Fibroblast of skin of back (primary cell): ENCODE results near the gene CGB1.
"Not testable (repeated sequence)": the region's sequence is repeated elsewhere in the genome, so short reads cannot be mapped to it uniquely, and the experiment has no call there.

Source experiments
- DNase-seq: peaks from one replicate; pipeline ENCODE4 v3.0.0-alpha.2; 2013

Gene CGB1

DNA sequence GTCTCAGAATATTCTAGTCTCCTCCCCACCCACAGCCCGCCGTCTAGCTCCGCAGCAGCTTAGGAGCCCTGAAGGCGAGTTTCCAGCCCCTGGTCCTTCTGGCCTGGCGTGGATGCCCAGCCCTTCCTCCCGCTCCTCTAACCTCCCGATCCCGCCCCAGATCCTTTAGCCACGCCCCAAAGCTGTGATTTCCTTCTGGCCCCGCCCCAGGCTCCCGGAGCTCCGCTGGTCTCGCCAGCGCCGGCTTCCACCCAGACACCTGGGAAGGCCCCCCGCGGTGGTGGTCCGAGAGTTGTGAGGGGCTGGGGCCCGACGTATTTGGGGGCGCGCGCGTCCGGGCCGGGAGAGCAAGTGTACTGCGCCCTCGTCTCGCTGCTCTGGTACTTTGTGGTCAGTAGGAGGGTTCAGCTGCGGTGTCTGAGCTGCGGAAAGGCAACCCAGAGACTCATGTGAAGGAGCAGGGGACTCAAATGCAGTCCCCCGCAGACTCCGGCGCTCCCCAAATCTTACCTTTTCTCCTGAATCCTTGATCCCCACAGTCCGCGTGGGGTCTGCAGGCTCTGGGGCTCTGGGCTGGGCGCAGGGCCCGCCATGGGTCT lies 21.0 kb upstream of the CGB1 start, which contains the start of gene CGB7:
TSS of gene CGB7 (minus strand) at position 114 of the 599 bp plus-strand sequence. CDS start 2,374 bp downstream, outside the sequence.
- peak; percentile 72 for DNase-seq

DNA sequence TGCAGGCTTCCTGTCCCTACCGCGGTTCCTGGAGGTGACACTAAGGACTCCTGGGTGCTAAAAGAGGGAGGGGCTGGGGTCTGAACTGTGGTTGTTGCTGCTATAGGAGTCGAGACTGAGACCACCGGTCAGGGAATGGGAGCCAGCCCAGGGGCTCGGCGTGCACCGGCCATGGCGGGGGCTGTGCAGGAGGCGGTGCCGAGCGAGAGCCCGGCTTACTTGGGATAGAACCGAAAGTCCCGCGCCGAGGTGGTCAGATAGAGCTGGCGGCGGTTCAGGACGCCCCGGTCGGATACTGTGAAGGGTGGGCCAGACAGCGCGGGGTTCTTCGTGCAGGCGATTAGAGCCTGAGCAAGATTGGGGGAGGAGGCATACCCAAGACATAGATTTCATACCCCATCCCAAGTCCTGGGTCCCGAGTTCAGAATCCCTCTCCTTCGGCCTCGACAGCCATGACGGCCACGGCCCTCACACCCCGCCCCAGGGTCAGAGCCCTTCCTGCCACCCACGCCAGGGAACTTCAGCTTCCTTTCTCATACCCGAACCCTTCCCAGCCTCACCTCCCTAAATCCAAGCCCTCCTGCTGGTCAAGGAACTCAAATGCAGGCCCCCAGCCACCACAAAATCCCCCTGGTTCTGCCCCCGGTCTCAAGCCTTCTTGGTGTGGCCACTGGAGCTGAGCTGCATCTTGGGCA lies 20.4 kb upstream of the CGB1 start:
- not testable (repeated sequence) for DNase-seq

DNA sequence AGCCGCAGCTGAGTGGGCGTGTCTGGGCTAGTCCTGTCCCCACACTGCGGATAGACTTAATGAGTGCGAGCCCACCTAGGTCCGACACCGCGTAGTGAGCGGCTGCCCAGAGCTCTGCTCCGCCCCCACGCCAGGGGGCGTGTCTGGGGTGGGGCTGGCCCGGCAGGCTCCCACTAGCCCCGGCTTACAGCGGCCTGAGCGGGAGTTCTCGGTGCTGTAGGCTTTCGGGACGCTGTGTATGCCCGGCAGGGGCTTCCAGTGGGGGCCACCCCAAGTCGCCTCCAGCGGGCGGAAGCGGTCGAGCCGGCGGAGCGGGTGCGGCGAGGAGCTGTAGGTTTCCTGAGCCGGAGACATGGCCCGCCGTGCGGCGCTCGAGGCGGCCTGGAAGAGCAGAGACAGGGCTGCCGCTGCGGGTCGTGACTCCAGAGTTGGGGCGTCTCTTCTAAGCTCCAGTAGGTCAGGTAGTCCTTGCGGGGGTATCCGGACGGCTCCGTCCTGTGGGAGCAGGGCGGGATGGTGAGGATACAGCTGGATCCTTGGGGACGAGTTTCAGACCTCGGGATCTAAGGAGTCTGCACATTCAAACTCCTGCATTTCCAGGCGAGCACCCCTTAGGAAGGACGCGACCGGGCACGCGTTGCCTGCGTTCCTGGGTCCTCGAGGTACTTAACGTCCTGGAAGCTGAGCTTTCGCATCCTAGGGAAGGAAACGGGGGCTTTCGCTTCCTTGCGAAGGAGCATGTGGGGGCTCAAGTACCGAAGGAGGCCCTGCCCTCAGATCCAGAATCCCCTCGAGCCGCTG lies 19.6 kb upstream of the CGB1 start:
- peak; percentile 60 for DNase-seq

DNA sequence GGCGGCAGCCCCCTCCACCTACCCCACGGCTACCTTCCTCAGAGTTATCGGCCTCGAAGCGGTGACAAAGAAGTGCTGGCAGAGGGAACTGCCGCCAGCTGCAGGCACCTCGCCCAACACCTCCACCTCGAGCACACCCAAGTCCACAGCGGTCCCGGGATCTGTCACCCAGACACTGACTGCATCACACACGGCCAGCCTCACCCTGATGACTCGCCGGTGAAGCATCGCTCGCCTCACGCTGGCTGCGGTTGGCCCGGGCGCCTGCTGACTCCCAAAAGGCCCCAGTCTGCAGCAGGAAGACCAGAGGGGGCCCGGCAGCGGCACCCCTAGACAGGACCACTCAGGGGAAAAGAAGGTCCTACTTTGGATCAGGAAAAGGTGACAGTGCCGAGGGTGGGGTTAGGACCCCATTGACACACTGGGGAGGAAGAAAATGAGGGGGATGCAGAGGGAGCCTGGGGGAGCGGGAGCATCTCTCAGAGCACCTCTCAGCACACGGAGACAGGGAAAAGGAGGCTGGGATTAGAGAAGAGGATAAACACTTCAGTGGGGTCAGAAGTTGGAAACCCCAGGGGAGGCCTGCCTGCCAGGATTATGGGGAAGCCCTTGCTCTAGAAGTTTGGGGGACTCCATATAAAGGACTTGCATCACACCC lies 13.8 kb upstream of the CGB1 start:
- peak; percentile 81 for DNase-seq

DNA sequence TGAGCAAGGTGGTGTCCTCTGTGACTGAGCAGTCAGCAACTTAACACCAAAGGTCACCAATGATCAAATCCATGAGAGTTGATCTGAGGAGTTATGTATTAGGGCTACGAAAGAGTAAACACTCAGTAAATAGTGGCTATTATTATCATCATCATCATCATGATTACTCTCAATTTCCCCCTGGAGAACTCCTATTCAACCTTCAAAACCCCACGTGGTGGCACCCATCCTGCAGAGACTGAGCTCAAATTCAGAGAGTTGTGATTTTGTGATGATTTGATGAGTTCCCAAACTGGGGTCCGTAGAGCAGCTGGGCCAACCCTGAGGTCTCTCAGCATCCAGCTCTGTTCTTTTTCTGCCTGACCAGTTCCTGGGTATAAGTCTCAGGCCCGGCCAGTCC lies 13.1 kb upstream of the CGB1 start:
- DNase-seq = not testable (repeated sequence)

DNA sequence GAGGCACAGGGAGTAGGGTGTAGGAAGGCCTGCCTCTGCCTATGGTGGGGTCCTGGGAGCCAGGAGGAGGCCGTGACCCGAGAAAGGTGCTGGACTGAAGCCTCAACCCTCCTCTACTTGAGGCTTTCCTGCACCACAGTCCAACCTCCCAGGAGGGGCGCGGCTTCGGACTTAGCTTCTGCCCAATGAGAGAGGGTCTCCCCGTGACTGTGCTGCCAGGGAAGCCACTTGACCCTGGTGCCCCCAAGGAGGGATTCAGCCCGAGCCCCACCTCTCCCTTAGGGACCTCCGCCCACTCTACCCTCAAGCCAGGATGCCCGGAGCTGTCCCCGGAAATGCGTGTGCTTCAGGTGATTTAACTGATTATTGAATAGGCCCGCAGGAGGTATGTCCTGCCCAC lies 12.3 kb upstream of the CGB1 start, which contains the start of gene CGB8:
TSS of gene CGB8 (minus strand) at position 101 of the 400 bp plus-strand sequence. CDS start 372 bp downstream, outside the sequence.
- DNase-seq = not testable (repeated sequence)

DNA sequence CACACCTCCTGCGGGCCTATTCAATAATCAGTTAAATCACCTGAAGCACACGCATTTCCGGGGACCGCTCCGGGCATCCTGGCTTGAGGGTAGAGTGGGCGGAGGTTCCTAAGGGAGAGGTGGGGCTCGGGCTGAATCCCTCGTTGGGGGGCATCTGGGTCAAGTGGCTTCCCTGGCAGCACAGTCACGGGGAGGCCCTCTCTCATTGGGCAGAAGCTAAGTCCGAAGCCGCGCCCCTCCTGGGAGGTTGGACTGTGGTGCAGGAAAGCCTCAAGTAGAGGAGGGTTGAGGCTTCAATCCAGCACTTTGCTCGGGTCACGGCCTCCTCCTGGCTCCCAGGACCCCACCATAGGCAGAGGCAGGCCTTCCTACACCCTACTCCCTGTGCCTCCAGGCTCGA lies 6.9 kb upstream of the CGB1 start, which contains the start of gene CGB5:
TSS of gene CGB5 (plus strand) at position 301 of the 400 bp plus-strand sequence. CDS start 362 bp downstream, outside the sequence.
- DNase-seq = not testable (repeated sequence)

DNA sequence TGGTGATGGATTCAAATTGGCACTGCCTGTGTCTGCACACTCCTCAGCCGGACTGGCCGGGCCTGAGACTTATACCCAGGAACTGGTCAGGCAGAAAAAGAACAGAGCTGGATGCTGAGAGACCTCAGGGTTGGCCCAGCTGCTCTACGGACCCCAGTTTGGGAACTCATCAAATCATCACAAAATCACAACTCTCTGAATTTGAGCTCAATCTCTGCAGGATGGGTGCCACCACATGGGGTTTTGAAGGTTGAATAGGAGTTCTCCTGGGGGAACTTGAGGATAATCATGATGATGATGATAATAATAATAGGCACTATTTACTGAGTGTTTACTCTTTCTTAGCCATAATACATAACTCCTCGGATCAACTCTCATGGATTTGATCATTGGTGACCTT lies 6.0 kb upstream of the CGB1 start:
- not testable (repeated sequence) for DNase-seq

DNA sequence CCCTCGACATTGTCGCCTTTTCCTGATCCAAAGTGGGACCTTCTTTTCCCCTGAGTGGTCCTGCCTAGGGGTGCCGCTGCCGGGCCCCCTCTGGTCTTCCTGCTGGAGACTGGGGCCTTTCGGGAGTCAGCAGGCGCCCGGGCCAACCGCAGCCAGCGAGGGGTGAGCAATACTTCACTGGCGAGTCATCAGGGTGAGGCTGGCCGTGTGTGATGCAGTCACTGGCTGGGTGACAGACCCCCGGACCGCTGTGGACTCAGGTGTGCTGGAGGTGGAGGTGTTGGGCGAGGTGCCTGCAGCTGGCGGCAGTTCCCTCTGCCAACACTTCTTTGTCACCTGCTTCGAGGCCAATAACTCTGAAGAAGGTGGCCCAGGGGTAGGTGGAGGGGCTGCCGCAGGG lies 5.5 kb upstream of the CGB1 start:
- DNase-seq = no peak

DNA sequence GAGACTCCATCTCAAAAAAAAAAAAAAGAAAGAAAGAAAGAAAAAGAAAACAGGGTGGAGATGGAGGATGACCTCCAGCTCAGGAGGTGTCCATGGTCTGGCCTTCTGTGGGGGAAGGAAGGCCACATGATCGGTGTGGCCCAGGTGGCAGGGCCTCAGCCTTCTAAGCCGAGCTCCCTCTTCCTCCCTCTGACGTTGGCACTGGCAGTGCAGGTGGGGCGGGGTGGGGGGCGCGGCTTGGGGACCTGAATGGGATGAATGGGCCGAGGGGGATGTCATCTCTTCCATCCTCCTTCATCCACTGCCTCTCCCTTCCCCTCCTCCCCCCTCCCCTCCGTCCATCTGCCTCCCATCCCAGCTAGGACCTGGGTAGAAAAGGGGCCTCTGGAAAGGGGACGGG lies 3.0 kb upstream of the CGB1 start:
- DNase-seq = not testable (repeated sequence)

DNA sequence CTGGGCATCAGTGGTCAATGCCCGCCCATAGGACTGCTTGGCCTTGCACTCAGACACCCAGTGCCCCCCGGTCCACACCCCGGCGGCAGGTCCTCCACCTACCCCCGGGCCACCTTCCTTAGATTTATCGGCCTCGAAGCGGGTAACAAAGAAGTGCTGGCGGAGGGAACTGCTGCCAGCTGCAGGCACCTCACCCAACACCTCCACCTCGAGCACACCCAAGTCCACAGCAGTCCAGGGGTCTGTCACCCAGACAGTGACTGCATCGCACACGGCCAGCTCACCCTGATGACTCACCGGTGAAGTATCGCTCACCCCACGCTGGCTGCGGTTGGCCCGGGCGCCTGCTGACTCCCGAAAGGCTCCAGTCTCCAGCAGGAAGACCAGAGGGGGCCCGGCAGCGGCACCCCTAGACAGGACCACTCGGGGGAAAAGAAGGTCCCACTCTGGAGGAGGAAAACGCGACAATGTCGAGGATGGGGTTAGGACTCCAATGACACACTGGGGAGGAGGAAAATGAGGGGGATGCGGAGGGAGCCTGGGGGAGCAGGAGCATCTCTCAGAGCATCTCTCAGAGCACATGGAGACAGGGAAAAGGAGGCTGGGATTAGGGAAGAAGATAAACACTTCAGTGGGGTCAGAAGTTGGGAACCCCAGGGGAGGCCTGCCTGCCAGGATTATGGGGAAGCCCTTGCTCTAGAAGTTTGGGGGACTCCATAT lies 2.0 kb upstream of the CGB1 start:
- peak; percentile 89 for DNase-seq

DNA sequence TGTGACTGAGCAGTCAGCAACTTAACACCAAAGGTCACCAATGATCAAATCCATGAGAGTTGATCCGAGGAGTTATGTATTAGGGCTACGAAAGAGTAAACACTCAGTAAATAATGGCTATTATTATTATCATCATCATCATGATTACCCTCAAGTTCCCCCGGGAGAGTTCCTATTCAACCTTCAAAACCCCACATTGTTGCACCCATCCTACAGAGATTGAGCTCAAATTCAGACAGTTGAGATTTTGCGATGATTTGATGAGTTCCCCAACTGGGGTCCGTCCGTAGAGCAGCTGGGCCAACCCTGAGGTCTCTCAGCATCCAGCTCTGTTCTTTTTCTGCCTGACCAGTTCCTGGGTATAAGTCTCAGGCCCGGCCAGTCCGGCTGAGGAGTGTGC lies 1.4 kb upstream of the CGB1 start:
- not testable (repeated sequence) for DNase-seq

DNA sequence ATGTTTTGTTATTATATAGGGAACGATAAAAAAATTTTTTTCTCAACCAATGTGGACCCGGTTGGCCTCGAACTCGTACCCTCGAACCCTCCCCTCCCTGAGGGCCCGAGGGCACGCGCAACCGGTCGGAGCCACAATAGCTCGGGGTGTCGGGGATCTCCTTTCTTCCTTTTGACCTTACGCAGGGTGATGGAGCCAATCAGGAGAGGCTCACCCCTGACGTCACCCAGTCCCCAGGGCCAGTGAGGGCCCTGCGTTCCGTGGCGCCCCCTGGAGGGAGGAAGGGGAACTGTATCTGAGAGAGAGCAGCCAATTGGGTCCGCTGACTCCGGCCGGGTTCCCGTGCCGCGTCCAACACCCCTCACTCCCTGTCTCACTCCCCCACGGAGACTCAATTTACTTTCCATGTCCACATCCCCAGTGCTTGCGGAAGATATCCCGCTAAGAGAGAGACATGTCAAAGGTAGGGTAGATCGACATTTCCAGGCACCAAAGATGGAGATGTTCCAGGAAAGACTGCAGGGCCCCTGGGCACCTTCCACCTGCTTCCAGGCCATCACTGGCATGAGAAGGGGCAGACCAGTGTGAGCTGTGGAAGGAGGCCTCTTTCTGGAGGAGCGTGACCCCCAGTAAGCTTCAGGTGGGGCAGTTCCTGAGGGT lies 4.9 kb downstream of the CGB1 start, which contains the start of gene CGB2:
TSS of gene CGB2 (plus strand) at position 249 of the 660 bp plus-strand sequence. CDS start at position 455, 206 bp downstream.
- DNase-seq = not testable (repeated sequence)

DNA sequence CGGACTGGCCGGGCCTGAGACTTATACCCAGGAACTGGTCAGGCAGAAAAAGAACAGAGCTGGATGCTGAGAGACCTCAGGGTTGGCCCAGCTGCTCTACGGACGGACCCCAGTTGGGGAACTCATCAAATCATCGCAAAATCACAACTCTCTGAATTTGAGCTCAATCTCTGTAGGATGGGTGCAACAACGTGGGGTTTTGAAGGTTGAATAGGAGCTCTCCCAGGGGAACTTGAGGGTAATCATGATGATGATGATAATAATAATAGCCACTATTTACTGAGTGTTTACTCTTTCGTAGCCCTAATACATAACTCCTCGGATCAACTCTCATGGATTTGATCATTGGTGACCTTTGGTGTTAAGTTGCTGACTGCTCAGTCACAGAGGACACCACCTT lies 6.4 kb downstream of the CGB1 start:
- not testable (repeated sequence) for DNase-seq

DNA sequence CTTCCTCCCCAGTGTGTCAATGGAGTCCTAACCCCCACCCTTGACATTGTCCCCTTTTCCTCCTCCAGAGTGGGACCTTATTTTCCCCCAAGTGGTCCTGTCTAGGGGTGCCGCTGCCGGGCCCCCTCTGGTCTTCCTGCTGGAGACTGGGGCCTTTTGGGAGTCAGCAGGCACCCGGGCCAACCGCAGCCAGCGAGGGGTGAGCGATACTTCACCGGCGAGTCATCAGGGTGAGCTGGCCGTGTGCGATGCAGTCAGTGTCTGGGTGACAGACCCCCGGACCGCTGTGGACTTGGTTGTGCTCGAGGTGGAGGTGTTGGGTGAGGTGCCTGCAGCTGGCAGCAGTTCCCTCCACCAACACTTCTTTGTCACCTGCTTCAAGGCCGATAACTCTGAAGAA lies 6.9 kb downstream of the CGB1 start:
- DNase-seq = peak; percentile 72

DNA sequence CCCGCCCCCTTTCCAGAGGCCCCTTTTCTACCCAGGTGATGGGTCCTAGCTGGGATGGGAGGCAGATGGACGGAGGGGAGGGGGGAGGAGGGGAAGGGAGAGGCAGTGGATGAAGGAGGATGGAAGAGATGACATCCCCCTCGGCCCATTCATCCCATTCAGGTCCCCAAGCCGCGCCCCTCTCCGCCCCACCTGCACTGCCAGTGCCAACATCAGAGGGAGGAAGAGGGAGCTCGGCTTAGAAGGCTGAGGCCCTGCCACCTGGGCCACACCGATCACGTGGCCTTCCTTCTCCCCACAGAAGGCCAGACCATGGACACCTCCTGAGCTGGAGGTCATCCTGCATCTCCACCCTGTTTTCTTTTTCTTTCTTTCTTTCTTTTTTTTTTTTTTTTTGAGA lies 8.0 kb downstream of the CGB1 start:
- not testable (repeated sequence) for DNase-seq

DNA sequence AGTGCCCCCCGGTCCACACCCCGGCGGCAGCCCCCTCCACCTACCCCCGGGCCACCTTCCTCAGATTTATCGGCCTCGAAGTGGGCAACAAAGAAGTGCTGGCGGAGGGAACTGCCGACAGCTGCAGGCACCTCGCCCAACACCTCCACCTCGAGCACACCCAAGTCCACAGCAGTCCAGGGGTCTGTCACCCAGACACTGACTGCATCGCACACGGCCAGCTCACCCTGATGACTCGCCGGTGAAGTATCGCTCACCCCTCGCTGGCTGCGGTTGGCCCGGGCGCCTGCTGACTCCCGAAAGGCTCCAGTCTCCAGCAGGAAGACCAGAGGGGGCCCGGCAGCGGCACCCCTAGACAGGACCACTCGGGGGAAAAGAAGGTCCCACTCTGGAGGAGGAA lies 11.1 kb downstream of the CGB1 start:
- peak; percentile 34 for DNase-seq

DNA sequence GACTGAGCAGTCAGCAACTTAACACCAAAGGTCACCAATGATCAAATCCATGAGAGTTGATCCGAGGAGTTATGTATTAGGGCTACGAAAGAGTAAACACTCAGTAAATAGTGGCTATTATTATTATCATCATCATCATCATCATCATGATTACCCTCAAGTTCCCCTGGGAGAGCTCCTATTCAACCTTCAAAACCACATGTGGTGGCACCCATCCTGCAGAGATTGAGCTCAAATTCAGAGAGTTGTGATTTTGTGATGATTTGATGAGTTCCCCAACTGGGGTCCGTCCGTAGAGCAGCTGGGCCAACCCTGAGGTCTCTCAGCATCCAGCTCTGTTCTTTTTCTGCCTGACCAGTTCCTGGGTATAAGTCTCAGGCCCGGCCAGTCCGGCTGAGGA lies 11.6 kb downstream of the CGB1 start:
- not testable (repeated sequence) for DNase-seq

DNA sequence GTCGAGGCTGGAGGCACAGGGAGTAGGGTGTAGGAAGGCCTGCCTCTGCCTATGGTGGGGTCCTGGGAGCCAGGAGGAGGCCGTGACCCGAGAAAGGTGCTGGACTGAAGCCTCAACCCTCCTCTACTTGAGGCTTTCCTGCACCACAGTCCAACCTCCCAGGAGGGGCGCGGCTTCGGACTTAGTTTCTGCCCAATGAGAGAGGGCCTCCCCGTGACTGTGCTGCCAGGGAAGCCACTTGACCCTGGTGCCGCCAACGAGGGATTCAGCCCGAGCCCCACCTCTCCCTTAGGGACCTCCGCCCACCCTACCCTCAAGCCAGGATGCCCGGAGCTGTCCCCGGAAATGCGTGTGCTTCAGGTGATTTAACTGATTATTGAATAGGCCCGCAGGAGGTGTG lies 12.5 kb downstream of the CGB1 start, which contains the start of gene CGB3:
TSS of gene CGB3 (minus strand) at position 101 of the 400 bp plus-strand sequence. CDS start 362 bp downstream, outside the sequence.
- not testable (repeated sequence) for DNase-seq

DNA sequence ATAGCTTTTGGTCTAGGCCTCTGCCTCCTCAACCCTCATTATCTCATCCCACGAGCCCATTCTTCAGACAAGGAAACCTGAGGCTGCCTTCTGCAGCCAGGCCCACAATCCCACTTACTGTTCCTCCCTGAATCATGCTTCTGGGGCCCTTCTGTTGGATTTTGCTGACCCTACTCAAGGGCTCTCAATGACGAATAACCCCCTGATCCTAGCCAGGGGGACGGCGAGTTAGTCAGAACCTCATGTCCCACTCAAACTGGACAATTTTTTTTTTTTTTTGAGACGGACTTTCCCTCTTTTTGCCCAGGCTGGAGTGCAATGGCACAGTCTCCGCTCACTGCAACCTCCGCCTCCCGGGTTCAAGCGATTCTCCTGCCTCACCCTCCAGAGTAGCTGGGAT lies 14.6 kb downstream of the CGB1 start:
- no peak for DNase-seq
